GM10266 (cell line): ENCODE data around the gene FXN.
"Not testable (repeated sequence)": the region's sequence is repeated elsewhere in the genome, so short reads cannot be mapped to it uniquely, and the experiment has no call there.

ENCODE experiments used
- DNase-seq: peaks from one replicate; pipeline ENCODE4 v3.0.0; 2012; ENCODE audit errors: extremely low spot score
- CTCF ChIP-seq: IDR thresholded peaks from 2 replicates; pipeline ENCODE4 v1.5.1; 2012; ENCODE audit warnings: mild to moderate bottlenecking, low read depth; ENCODE audit not compliant: control insufficient read depth, insufficient read depth; ENCODE audit errors: missing control alignments

Gene FXN

GRCh38 chr9:69036799-69037198 lies 1.2 kb downstream of the FXN start:
- DNase-seq = no peak
- no peak for TF ChIP-seq CTCF

DNA sequence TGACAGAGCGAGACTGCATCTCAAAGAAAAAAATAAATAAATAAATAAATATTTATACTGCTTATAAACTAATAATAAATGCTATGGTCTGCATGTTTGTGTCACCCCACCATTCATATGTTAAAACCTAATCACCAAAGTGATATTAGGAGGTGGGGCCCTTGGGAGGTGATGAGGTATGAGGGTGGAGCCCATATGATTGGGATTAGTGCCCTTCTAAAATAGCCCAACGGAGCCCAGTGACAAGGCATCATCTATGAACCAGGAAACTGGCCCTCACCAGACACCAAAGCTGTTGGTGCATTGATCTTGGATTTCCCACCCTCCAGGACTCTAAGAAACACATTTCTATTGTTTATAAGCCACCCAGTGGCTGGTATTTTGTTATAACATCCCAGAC lies 5.1 kb downstream of the FXN start:
- no peak for TF ChIP-seq CTCF
- no peak for DNase-seq

- TF ChIP-seq CTCF = no peak
- no peak for DNase-seq
These were observed 9.0 kb downstream of the FXN start for GRCh38 chr9:69044240-69045219.

GRCh38 chr9:69045821-69046220 lies 10.3 kb downstream of the FXN start:
- DNase-seq = no peak
- TF ChIP-seq CTCF = no peak

GRCh38 chr9:69046723-69047122 lies 11.2 kb downstream of the FXN start:
- no peak for TF ChIP-seq CTCF
- no peak for DNase-seq

- no peak for DNase-seq
- TF ChIP-seq CTCF = no peak
These were observed 11.8 kb downstream of the FXN start for GRCh38 chr9:69047371-69047770.

DNA sequence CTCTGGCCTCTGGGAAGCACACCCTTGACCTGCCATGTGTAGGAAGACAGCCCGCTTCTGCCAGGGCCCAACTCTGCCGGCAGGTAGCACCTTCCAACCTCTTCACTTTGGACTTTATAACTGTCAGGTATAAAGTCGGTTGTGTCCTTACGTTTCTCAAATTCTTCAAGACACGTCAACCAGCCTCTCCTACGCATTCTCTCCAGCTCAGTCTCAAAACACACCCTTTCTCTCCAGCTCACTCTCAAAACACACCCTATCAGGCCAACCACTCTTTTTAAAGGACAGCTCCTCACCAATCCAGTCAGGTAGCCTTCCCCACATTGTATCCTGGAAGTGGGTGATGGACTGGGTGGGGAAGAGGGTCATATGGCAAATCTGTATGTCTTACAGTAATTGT lies 13.5 kb downstream of the FXN start:
- no peak for DNase-seq
- no peak for TF ChIP-seq CTCF

DNA sequence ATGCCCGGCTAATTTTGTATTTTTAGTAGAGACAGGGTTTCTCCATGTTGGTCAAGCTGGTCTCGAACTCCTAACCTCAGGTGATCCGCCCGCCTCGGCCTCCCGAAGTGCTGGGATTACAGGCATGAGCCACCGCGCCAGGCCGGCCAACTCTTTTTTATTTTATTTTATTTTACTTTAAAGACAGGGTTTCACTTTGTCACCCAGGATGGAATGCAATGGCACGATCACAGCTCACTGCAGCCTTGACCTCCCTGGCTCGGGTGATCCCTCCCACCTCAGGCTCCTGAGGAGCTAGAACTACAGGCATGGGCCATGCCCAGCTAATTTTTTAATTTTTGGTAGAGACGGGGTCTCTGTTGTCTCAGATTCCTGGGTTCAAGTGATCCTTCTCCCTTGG lies 15.4 kb downstream of the FXN start:
- DNase-seq = not testable (repeated sequence)
